ENCODE measurements around the gene COL8A1. TPM values are rescaled to one million over a fixed set of nuclear protein-coding genes. Genes with fewer than 3 reads are reported as not detected.
A peak's percentile ranks its signal among the peaks of the same experiment; 100 is the strongest.

The COL8A1 gene
- polyA plus RNA-seq, 12 donors: 0.40 to 3.7 (median 0.70) TPM; not detected in 1

- DNase-seq: no peak
These were observed 31.6 kb downstream of the COL8A1 start for GRCh38 chr3:99669879-99670555.

DNA sequence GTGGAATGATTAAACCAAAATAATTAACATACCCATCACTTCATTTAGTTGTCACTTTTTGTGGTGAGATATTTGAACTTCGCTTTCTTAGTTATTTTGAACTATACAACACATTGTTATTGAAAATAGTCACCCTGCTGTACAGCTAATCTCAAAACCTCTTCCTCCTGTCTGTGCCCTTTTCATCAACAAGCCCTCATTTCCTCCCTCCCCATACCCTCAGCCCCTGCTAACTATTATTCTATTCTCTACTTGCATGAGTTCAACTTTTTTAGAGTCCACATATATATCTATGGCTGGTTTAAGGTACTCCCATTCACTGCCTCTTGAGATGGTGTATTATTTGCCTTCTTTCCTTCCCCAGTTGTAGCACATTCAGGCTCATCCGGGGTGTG, 32.2 kb downstream of the COL8A1 start:
- no peak for DNase-seq

DNA sequence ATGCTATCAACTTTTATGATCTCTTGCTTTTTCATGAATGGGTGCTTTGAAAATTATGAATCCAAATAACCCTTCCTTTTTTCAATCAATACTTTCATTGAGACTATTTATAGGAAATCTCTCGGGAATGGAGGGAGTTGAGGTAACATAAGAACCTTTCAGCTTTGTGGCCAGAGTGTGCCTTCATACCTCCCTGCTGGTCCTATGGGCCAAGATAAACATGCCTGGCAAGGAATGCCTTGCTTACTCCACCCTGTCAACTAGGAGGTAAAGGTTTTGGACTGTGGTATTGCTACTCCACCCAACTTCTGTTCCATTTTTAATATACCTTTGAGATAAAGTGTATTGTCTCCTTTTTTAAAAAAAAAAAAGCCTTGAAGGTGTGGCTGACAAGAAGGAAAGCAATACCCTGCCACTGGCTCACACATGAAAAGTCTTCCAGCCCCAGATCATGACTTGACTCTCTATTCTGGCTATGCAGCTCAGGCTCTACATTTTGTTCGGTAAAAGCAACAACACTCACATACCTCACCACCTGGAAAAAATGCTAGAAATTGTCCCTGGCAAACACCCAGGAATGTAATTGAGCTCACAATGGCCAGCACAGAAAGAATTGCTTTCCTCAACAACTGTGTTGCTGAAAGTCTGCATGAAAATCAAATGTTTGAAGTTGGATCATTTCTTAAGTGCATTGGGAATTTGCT, 35.8 kb downstream of the COL8A1 start:
- no peak for DNase-seq

DNA sequence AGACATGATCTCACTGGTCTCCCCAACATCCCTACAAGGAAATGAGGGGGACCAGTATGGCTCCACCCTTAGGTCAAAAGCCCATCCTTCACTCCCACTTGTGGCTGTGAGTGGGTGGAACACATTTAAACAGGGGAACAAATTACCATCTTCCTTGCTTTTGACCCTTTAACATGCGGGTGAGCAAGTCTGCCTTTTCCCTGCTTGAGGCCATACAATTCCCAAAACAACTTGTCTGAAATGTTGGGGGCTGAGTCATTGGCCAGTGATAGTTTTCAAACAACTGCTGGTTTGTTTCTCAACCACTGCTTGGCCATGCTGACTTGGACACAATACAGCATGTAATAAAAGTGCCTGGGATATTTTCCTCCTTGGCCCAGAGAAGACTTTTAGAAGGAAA, 39.6 kb downstream of the COL8A1 start:
- DNase-seq: no peak

DNA sequence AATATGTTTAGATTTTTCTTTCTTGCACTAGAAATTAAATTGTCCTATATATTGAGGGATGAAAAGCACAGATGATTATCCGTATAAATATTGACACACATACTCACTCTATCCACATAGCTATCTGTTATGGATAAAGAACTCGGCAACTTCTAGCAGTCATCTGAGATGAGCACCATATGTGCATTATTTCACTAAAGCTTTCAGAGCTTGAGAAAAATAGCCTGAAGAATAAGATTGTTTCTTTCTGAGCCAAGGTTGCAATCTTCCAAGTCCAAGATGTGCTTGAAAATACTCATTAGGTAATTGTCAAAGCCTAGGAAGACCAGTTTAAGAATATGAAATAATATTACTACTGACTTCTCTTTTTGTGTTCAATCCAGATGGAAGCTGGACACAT, 40.5 kb downstream of the COL8A1 start:
- no peak for DNase-seq

- no peak for DNase-seq
These were observed 43.1 kb downstream of the COL8A1 start for GRCh38 chr3:99681512-99681911.

DNA sequence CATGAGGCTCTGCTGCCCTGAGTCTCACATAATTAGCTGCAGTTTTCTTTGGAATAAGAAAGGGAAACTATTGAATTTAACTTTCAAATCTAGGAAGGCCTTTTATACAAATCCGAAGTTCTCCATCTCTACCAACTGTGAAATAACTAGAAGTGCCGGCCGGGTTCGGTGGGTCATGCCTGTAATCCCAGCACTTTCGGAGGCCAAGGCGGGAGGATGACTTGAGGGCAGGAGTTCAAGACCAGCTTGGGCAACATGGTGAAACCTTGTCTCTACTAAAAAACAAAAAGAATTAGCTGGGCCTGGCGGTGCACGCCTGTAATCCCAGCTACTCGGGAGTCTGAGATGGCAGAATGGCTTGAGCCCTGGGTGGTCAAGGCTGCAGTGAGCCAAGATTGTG, 43.6 kb downstream of the COL8A1 start:
- no peak for DNase-seq

DNA sequence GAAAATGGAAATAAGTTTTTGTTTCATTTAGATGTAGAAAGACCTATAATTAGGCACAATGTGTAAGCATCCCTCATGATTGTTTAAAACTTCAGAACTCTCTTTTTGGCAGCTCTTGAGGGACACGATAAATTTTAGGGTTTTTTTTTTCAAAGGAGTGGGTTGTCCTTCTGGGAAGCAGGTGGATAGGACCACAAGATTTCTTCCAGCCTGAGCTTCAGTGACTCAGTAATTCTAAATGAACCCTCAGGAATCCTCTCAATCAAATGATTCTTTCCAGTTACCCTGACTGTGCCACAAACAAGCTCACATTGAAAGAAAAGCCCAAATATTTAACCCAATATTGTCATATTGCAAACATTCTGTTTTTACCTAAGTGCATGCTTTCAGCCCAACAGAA, 45.1 kb downstream of the COL8A1 start:
- no peak for DNase-seq

DNA sequence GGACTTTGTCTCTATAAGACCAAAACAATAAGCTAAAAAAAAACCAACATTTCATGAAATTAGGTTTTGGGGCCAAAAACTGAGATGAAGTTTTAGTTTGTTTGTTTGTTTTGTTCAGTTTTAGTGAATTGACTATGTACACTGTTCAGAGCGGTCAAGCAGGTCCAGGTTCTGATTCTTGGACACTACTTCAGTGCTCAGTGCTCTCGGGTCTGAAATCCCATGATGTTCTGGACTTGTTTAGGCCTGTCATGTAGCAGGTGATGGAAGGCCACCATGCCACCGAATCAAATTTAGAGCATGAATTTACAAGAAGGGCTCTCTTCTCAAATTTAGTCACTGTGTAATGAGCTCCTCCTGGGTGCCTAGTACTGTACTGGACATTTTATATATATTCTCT, 45.5 kb downstream of the COL8A1 start:
- DNase-seq: no peak

DNA sequence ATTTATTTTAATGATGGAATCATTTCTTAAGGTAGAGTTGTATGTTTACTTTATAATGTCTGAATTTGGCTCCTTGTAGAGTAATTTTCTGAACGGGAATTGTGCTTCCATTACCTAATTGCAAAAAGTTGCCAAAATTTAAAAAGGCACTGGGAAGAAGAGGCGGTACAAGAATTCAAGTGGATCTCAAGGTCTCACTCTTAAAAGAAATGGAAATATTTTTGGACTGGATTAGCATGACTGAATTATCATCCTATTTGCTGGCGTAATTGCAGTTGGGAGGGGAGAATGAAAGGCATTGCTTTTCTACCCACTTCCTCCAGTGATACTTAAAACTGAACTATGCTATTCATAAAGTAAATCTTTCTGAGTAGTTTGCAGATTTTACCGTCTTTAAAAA, 46.2 kb downstream of the COL8A1 start:
- DNase-seq: no peak

DNA sequence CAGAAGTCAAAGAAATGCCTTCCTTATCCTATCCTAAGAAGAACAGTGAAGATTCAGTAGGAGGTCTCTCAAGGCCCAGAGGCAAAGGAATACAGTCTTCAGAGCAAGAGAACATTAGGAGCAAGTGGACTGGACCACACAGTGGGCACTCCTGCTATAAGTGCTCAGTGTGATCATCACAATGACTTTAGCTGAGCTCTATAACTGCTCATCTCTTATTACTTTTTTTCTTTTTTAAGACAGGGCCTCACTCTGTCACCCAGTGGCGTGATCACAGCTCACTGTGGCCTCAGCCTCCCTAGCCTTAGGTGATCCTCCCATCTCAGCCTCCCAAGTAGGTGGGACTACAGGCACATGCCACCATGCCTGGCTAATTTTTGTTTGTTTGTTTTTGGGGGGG, 48.1 kb downstream of the COL8A1 start:
- DNase-seq: no peak

- peak; percentile 41 for DNase-seq
These were observed 48.7 kb downstream of the COL8A1 start for GRCh38 chr3:99686955-99687612.

DNA sequence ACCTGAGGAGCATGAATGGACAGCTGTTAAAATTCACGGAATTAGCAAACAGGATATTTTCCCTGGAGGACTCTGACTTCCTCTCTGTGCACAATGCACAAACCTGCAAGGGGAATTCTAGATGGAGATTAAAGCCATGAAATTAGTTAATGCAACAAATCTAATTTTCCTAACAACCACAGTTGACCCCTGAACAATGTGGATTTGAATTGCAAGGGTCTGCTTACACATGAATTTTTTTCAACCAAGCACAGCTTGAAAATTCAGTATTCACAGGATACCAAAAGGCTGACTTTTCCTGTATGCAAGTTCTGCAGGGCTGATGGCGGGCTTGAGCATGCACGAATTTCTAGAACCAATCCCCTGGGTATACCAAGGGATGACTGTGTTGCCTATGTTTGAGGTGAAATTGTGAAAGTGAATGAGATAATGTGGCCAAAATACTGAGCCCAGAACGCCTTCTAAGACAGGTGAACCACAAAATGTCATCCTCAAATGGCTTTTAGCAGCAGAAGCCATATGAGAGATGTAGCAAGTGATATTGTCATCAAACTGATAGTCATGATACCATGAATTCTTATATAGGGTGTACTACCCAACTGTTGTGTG, 52.5 kb downstream of the COL8A1 start:
- no peak for DNase-seq

DNA sequence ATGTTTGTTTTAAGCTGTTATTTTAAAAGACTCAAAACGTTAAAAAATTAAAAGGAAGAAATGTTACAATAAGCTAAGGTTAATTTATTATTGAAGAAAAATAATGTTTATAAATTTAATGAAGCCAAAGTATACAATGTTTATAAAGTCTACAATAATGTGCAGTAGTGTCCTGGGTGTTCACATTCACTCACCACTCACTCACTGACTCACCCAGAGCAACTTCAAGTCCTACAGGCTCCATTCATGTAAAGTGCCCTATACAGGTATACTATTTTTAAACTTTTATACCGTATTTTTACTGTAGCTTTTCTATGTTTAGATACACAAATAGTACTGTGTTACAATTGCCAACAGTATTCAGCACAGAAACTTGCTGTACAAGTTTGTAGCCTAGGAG, 55.2 kb downstream of the COL8A1 start:
- DNase-seq: no peak

GRCh38 chr3:99696497-99696896, 58.1 kb downstream of the COL8A1 start:
- no peak for DNase-seq

GRCh38 chr3:99697250-99697649, 58.9 kb downstream of the COL8A1 start:
- DNase-seq: no peak

DNA sequence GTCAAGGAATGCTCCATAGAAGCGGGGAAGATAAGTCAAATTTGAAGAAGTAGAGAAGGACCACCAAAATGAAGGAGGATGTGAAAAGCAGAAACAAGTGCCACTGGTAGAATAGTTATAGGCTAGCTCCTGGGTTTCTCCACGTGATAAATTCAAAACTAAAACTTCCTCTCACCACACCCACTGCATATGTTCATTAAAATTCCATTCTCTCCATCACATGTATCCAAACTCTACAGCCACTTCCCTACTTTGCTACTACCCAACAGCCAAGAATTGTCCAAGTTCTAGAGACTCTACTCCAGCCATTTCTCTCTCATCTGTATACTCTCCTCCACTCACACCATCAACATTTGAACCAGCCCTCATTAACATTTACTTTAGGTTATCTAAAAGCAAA, 60.5 kb downstream of the COL8A1 start:
- no peak for DNase-seq

- no peak for DNase-seq
These were observed 61.4 kb downstream of the COL8A1 start for GRCh38 chr3:99699841-99700240.

DNA sequence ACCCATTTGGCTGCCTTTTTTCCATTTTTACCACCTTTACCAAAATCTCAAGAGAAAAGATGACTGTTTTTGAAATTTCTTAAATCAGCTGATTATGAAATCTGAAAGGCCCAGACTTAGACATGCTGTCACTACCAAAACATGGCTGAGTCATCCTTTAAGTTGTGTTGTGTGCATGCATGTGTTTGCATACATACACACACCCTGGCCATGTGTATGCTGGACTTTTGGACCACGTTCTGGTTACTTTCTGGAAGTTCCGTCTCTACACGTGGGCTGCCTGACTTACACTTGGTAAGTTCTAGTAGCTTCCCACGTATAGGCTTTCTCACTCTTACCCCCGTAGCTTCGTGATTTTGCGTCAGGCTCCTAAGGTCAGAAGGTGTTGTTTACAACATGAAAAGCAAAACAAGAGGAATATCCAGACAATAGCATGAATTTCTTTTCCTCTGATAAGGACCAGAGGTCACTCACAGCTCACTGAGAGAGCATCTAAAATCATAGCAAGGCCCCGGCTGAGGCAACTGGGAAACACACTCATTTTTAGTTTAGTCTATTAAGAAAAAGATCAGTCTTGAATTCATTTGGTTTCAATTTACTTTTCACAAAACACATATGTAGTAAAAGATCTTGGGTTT, 62.4 kb downstream of the COL8A1 start:
- DNase-seq: no peak

DNA sequence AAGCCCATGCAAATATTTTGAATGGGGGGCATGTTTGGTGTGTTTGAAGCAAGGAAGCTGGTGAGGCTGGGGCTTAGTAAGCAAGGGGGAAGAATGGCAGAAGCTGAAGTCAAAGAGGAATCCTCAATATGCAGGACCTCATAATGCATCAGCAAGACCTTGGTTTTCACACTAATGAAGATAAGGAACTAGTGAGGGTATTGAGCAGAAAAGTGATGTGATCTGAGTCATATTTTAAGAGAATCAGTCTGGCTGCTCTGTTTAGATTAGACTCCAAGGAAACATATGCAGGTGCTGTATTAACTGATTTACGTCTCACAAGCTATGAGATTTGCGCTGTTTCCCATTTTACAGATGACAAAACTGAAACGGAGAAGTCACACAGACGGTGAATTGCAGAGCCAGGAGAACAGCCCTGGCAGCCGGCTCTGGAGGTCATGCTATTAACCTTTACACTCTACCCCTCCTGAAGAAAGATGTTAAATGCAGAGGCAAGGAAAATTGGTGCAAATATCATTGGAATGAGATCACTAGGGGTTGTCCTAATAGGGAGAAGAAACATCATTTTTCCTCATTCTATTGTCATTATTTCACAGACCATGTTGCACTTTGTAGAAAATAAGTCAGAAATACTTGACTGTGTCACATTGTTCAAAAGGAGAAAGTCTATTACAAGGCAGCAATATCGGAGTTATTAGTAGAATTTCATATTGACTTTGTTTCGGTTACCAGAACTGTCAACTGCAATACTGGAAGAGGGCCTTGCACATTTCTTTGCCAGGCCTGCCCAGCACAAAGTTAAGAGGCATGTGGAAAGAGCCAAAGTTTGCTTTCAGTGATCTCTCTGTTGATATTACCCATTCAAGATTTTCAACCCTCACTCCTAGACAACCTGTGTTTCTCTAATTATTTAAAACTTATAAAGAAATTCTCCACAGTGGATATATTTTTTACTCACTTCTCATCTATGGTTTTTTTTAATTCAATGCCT, 64.9 kb downstream of the COL8A1 start:
- no peak for DNase-seq

GRCh38 chr3:99704417-99704816, 66.0 kb downstream of the COL8A1 start:
- DNase-seq: no peak

All from muscle of arm (tissue), 12 donors.